Stimulated activated CD4-positive, alpha-beta T cell treated with anti-CD3 and anti-CD28 coated beads, Interleukin-15, amount 100 ng/mL, for 1 hour (primary cell): ENCODE results near the gene LRRC28.

Experiments used
- DNase-seq, 2 donors: peaks; one replicate each; pipeline ENCODE4 v3.0.0-alpha.2; 2020; ENCODE audit warnings: low read depth in 1 of 2, low spot score in 1 of 2

The LRRC28 gene

GRCh38 chr15:99416191-99417188, 165.2 kb downstream of the LRRC28 start:
- no peak for DNase-seq

GRCh38 chr15:99421172-99421656, 169.9 kb downstream of the LRRC28 start:
- DNase-seq: peak in 1 of 2 donors; percentile 31

- no peak for DNase-seq
Measured at GRCh38 chr15:99421758-99422157, 170.5 kb downstream of the LRRC28 start.

GRCh38 chr15:99423186-99424130, 172.2 kb downstream of the LRRC28 start:
- DNase-seq: no peak

- DNase-seq: no peak
Measured at GRCh38 chr15:99424131-99424571, 172.9 kb downstream of the LRRC28 start.

GRCh38 chr15:99424978-99425656, 173.8 kb downstream of the LRRC28 start:
- DNase-seq: peak; percentile 17 to 27

GRCh38 chr15:99425657-99426301, 174.5 kb downstream of the LRRC28 start:
- no peak for DNase-seq

- no peak for DNase-seq
Measured at GRCh38 chr15:99426431-99427105, 175.3 kb downstream of the LRRC28 start.

GRCh38 chr15:99427210-99427609, 175.9 kb downstream of the LRRC28 start:
- DNase-seq: no peak

- DNase-seq: no peak
Measured at GRCh38 chr15:99427668-99428361, 176.5 kb downstream of the LRRC28 start.

- DNase-seq: no peak
Measured at GRCh38 chr15:99429681-99430081, 178.4 kb downstream of the LRRC28 start.

- DNase-seq: no peak
Measured at GRCh38 chr15:99430881-99431401, 179.7 kb downstream of the LRRC28 start.

- no peak for DNase-seq
Measured at GRCh38 chr15:99431661-99432091, 180.4 kb downstream of the LRRC28 start.

GRCh38 chr15:99432271-99433025, 181.2 kb downstream of the LRRC28 start:
- DNase-seq: no peak

GRCh38 chr15:99433026-99433756, 181.9 kb downstream of the LRRC28 start:
- DNase-seq: no peak

- no peak for DNase-seq
Measured at GRCh38 chr15:99433757-99434450, 182.6 kb downstream of the LRRC28 start.
